Endodermal cell (in vitro differentiated cells): ENCODE measurements around the gene ACSM4. TPM values are rescaled to one million over a fixed set of nuclear protein-coding genes. Genes with fewer than 3 reads are reported as not detected.

ENCODE experiments used
- DNase-seq: peaks from one replicate; pipeline ENCODE4 v3.0.0-alpha.2; 2017
- H3K27ac ChIP-seq: 2 replicates; pipeline ENCODE4 v1.5.1; 2013; ENCODE audit warnings: mild to moderate bottlenecking, low read depth, low read length, moderate library complexity
- H3K27me3 ChIP-seq: 2 replicates; pipeline ENCODE4 v1.6.1; 2013; ENCODE audit warnings: mild to moderate bottlenecking, low read length, moderate library complexity; ENCODE audit not compliant: insufficient read depth, control insufficient read depth, poor library complexity, severe bottlenecking
- H3K36me3 ChIP-seq: 2 replicates; pipeline ENCODE4 v1.7.0; 2013; ENCODE audit warnings: mild to moderate bottlenecking, low read length, moderate library complexity; ENCODE audit not compliant: control insufficient read depth, insufficient read depth
- H3K4me1 ChIP-seq: one replicate; pipeline ENCODE4 v1.7.0; 2013; ENCODE audit warnings: low read length; ENCODE audit not compliant: control insufficient read depth, insufficient read depth
- H3K4me3 ChIP-seq: 2 replicates; pipeline ENCODE4 v1.5.1; 2013; ENCODE audit warnings: mild to moderate bottlenecking, low read length, moderate library complexity
- H3K9ac ChIP-seq: 2 replicates; pipeline ENCODE4 v1.6.1; 2013; ENCODE audit warnings: mild to moderate bottlenecking, low read length, moderate library complexity; ENCODE audit not compliant: poor library complexity, severe bottlenecking; ENCODE audit errors: extremely low read depth
- H3K9me3 ChIP-seq: 2 replicates; pipeline ENCODE4 v1.6.1; 2013; ENCODE audit warnings: mild to moderate bottlenecking, low read length, moderate library complexity; ENCODE audit not compliant: control insufficient read depth
- H3K27ac Mint-ChIP-seq: 2 replicates; pipeline ENCODE4 v1.8.0; 2020; ENCODE audit warnings: mixed read lengths
- H3K27me3 Mint-ChIP-seq: 2 replicates; pipeline ENCODE4 v1.8.0; 2021; ENCODE audit warnings: mild to moderate bottlenecking, mixed read lengths; ENCODE audit not compliant: insufficient read depth
- H3K36me3 Mint-ChIP-seq: 2 replicates; pipeline ENCODE4 v1.8.0; 2020; ENCODE audit warnings: low read depth, mixed read lengths
- H3K4me1 Mint-ChIP-seq: 2 replicates; pipeline ENCODE4 v1.8.0; 2020; ENCODE audit warnings: mixed read lengths
- H3K4me3 Mint-ChIP-seq: 2 replicates; pipeline ENCODE4 v1.8.0; 2020; ENCODE audit warnings: mild to moderate bottlenecking, moderate library complexity, mixed read lengths
- H3K9me3 Mint-ChIP-seq: 2 replicates; pipeline ENCODE4 v1.8.0; 2020; ENCODE audit warnings: mild to moderate bottlenecking, mixed read lengths
- WGBS, 2 experiments: methylation state at CpG; one replicate each; pipeline versions ENCODE4 v1.1.5 to v1.1.7; 2013; ENCODE audit warnings: missing lambda C conversion rate in 2 of 2, mixed read lengths in 1 of 2; ENCODE audit not compliant: insufficient coverage in 1 of 2, insufficient read length in 1 of 2; 5-methylcytosine and 5-hydroxymethylcytosine counted together
- total RNA-seq, 2 donors: library from RNA; stranded (reverse); fragmentation: NEBNext Ultra II Directional in 1 of 2; extraction: Animal tissue kit (Norgen Biotek cat#: 25700) in 1 of 2; gene quantifications; 2 replicates in 1 of 2; 3 replicates in 1 of 2; pipeline ENCODE4 v1.2.1, GENCODE V29; 2021
- TF ChIP-seq, protein P1 (sequence below): fragments of 200-600 bp; sonication (generic); conservative IDR thresholded peaks from 2 replicates; pipeline ENCODE4 v1.5.0; 2021; ENCODE audit warnings: antibody characterized with exemption, mild to moderate bottlenecking

The ACSM4 gene
- total RNA-seq, 2 donors from 2014 or later = 11.4 to 14.6 TPM

- H3K4me1 ChIP-seq = no peaks in the 10 kb centered on the region
- Mint-ChIP-seq H3K27me3 (no peaks in the 10 kb centered on the region), H3K27ac (no peak overlapping the region), H3K4me1 (peaks cover 5% of the 10 kb centered on the region), H3K4me3 (no peak overlapping the region), H3K9me3 (peaks cover 24% of the 10 kb centered on the region), H3K36me3 (peaks cover 4% of the 10 kb centered on the region)
- no peak overlapping the region for H3K9ac ChIP-seq
- no peak overlapping the region for H3K4me3 ChIP-seq
- H3K9me3 ChIP-seq = peaks cover 20% of the 10 kb centered on the region
- H3K27me3 ChIP-seq = no peaks in the 10 kb centered on the region
- 72 to 89% methylated on average over 2 to 4 of the region's 4 CpGs for WGBS, 2 experiments
- H3K36me3 ChIP-seq = no peaks in the 10 kb centered on the region
- DNase-seq = no peak
- TF ChIP-seq, protein P1, sequence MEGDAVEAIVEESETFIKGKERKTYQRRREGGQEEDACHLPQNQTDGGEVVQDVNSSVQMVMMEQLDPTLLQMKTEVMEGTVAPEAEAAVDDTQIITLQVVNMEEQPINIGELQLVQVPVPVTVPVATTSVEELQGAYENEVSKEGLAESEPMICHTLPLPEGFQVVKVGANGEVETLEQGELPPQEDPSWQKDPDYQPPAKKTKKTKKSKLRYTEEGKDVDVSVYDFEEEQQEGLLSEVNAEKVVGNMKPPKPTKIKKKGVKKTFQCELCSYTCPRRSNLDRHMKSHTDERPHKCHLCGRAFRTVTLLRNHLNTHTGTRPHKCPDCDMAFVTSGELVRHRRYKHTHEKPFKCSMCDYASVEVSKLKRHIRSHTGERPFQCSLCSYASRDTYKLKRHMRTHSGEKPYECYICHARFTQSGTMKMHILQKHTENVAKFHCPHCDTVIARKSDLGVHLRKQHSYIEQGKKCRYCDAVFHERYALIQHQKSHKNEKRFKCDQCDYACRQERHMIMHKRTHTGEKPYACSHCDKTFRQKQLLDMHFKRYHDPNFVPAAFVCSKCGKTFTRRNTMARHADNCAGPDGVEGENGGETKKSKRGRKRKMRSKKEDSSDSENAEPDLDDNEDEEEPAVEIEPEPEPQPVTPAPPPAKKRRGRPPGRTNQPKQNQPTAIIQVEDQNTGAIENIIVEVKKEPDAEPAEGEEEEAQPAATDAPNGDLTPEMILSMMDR = no peak
- H3K27ac ChIP-seq = no peak overlapping the region
Observed at GRCh38 chr12:7349418-7349817, 45.5 kb downstream of the ACSM4 start.

DNA sequence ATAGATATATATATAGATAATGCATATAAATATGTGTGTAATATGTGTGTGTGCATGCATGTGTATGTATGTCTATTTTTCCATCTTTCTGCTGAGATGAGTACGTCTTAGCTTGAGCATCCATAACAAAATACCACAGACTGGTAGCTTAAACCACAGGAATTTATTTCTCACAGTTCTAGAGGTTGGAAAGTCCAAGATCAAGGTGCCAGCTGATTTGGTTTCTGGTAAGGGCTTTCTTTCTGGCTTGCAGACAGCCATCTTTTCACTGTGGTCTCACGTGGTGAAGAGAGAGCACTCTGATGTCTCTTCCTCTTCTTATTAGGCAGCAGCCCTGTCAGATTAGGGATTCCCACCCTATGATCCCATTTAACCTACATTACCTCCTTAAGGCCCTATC, 47.3 kb downstream of the ACSM4 start:
- peaks cover 5% of the 10 kb centered on the region for H3K4me1 Mint-ChIP-seq
- H3K9me3 Mint-ChIP-seq = peaks cover 9% of the 10 kb centered on the region
- no peak for DNase-seq
- no peaks in the 10 kb centered on the region for H3K36me3 Mint-ChIP-seq
- Histone ChIP-seq H3K4me1 (no peaks in the 10 kb centered on the region), H3K27ac (no peak overlapping the region), H3K36me3 (no peaks in the 10 kb centered on the region), H3K27me3 (no peaks in the 10 kb centered on the region), H3K4me3 (no peak overlapping the region), H3K9me3 (peaks cover 7% of the 10 kb centered on the region), H3K9ac (no peak overlapping the region)
- TF ChIP-seq, protein P1 = no peak
- H3K27me3 Mint-ChIP-seq = no peaks in the 10 kb centered on the region
- H3K27ac Mint-ChIP-seq = no peak overlapping the region
- H3K4me3 Mint-ChIP-seq = no peak overlapping the region
- WGBS, 2 experiments = 82 to 86% methylated on average over 1 to 2 of the region's 2 CpGs

DNA sequence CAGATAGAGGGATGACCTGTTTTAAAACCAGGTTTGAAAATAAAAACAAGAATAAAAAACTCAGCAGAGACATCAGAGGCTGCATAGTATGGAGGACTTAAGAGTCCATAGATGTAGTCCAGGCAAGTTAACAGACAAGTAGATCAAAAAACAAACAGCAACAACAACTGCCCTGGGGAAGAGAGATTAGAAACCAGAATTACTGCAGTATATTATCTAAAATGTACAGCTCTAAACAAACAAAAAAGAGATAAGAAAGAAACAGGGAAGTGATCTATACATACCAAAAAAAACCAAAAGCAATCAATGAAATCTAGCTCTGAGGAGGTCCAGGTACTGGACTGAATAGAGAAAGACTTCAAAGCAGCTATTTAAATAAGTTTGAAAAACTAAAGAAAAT, 48.8 kb downstream of the ACSM4 start:
- no peaks in the 10 kb centered on the region for H3K27me3 ChIP-seq
- peaks cover 5% of the 10 kb centered on the region for H3K4me1 Mint-ChIP-seq
- no peaks in the 10 kb centered on the region for H3K36me3 Mint-ChIP-seq
- H3K36me3 ChIP-seq = no peaks in the 10 kb centered on the region
- no peak overlapping the region for H3K27ac ChIP-seq
- H3K27me3 Mint-ChIP-seq = no peaks in the 10 kb centered on the region
- H3K4me1 ChIP-seq = no peaks in the 10 kb centered on the region
- H3K4me3 ChIP-seq = no peak overlapping the region
- H3K9me3 ChIP-seq = no peaks in the 10 kb centered on the region
- H3K9me3 Mint-ChIP-seq = no peaks in the 10 kb centered on the region
- H3K27ac Mint-ChIP-seq = no peak overlapping the region
- DNase-seq = no peak
- no peak overlapping the region for H3K4me3 Mint-ChIP-seq
- H3K9ac ChIP-seq = no peak overlapping the region
- TF ChIP-seq, protein P1 = no peak
